A549 treated with CORT108297 at 1 μM for 4 hours (cell line): ENCODE measurements around the gene HRH2. TPM values are rescaled to one million over a fixed set of nuclear protein-coding genes. Genes with fewer than 3 reads are reported as not detected.

Experiments used
- total RNA-seq: library from RNA; stranded (reverse); fragments of 200-300 nt; extraction: Qiagen RNA extraction; gene quantifications from 5 replicates; pipeline ENCODE4 v1.2.3, GENCODE V29; 2022

HRH2 gene, protein sequence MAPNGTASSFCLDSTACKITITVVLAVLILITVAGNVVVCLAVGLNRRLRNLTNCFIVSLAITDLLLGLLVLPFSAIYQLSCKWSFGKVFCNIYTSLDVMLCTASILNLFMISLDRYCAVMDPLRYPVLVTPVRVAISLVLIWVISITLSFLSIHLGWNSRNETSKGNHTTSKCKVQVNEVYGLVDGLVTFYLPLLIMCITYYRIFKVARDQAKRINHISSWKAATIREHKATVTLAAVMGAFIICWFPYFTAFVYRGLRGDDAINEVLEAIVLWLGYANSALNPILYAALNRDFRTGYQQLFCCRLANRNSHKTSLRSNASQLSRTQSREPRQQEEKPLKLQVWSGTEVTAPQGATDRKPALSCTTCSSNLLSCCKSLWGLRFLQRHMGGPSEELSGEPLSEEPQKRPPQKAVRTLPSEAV
- 0.46 to 0.82 TPM (median 0.65 TPM) in 5 replicates for total RNA-seq

DNA sequence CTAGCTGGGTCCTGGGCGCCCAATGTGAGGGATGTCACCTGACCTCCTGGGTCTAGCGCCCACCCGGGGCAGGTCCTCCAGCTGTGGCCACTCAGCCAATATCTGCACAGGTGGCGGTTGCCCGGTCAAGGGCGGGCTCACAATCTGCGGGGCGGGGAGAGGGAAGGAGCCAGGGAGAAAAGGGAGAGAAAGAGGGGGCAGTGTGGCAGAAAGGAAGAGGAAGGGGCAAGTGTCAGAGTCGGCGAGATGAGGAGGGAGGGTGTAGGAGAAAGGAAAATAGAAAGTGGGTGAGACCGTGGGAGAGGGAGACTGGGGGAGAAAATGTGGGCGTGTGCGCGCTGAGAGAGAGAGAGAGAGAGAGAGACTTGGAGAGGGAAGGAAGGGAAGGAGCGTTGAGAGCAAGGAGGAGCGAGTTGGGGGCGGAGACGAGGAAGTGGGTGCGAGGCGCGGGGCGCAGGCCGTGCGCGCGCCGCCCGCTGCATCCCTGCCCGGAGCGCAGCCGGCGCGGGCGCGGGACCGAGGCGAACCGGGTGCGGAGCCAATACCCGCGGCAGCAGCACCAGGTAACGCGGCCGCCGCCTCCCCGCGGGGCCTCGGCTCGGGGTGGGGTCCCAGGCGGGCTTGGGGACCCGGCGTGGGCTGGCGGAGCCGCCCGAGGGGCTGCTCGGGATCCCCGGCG, at the start of gene HRH2:
TSS of gene HRH2 (plus strand) at position 479 of the 679 bp plus-strand sequence. CDS start 25,163 bp downstream, outside the sequence.

Other genes starting within 250 kb of the HRH2 start
- gene DRD1, start 213.9 kb upstream of the HRH2 start, total RNA-seq: 0.28 to 0.96 TPM (median 0.47 TPM) in 5 replicates
- gene SFXN1, start 179.5 kb upstream of the HRH2 start, total RNA-seq: 83.6 to 106 TPM (median 94.2 TPM) in 5 replicates
- 132 to 182 TPM (median 145 TPM) in 5 replicates for gene CPLX2, start 213.5 kb downstream of the HRH2 start, total RNA-seq